Measurements from ENCODE around the gene SERPINA10. TPM values are rescaled to one million over a fixed set of nuclear protein-coding genes. Genes with fewer than 3 reads are reported as not detected.

Gene SERPINA10
- total and polyA plus RNA-seq, 12 donors = 0.13 TPM; not detected in 11

DNA sequence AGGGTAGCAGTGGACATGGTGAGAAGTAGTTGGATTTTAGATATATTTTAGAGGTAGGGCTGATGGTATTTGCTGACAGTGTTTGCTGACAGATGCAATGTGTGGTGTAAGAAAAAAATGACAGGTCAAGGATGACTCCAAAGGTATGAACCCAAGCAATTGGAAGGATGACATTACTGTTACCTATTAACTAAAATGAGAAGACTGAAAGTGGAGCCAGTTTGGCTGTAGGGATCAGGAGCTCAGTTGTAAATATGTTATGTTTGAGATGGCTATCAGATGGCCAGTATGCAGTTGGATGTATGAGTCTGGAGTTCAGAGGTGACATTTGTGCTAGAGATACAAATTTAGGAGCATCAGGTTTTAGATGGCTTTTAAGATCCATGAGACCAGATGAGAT, 47.5 kb upstream of the SERPINA10 start:
- intact Hi-C loops (cut with DNase I) = no loop called here
- H3K4me1 ChIP-seq (replicated peaks in 1 of 2) = no peaks in the 10 kb centered on the region

DNA sequence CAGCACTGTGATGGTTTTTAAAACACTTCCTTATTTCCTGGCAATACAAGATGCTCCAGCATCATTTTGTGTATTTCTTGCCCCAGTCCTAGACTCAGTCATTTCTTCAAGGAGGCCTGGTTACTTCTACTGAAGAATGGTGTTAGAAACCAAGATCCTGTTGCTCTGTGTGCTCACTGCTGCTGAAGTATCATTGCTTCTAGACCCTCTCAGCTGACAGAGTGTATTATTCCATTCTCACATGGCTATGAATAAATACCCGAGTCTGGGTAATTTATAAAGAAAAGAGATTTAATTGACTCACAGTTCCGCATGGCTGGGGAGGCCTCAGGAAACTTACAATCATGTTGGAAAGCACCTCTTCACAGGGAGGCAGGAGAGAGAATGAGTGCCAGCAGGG, 45.0 kb upstream of the SERPINA10 start:
- 77 to 92% (median 83%) methylated on average over 2 of the region's 2 CpGs for WGBS, 4 donors
- TF ChIP-seq, protein P1, sequence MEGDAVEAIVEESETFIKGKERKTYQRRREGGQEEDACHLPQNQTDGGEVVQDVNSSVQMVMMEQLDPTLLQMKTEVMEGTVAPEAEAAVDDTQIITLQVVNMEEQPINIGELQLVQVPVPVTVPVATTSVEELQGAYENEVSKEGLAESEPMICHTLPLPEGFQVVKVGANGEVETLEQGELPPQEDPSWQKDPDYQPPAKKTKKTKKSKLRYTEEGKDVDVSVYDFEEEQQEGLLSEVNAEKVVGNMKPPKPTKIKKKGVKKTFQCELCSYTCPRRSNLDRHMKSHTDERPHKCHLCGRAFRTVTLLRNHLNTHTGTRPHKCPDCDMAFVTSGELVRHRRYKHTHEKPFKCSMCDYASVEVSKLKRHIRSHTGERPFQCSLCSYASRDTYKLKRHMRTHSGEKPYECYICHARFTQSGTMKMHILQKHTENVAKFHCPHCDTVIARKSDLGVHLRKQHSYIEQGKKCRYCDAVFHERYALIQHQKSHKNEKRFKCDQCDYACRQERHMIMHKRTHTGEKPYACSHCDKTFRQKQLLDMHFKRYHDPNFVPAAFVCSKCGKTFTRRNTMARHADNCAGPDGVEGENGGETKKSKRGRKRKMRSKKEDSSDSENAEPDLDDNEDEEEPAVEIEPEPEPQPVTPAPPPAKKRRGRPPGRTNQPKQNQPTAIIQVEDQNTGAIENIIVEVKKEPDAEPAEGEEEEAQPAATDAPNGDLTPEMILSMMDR (IDR thresholded peaks at IDR 0.05) = no peak
- TF ChIP-seq POLR2A (IDR thresholded peaks at IDR 0.05) = no peak
- no peak overlapping the region for H3K27ac ChIP-seq

More for the DNA sequence above, 47.5 kb upstream of the SERPINA10 start:
- Histone ChIP-seq H3K4me3 (no peak overlapping the region), H3K36me3 (replicated peaks in 1 of 2) (no peaks in the 10 kb centered on the region), H3K27ac (no peak overlapping the region), H3K9me3 (replicated peaks in 1 of 3) (no peaks in the 10 kb centered on the region), H3K27me3 (no peaks in the 10 kb centered on the region)
- DNase-seq = no peak
- TF ChIP-seq, protein P1 (IDR thresholded peaks at IDR 0.05) = no peak
- TF ChIP-seq POLR2A (IDR thresholded peaks at IDR 0.05) = no peak

DNA sequence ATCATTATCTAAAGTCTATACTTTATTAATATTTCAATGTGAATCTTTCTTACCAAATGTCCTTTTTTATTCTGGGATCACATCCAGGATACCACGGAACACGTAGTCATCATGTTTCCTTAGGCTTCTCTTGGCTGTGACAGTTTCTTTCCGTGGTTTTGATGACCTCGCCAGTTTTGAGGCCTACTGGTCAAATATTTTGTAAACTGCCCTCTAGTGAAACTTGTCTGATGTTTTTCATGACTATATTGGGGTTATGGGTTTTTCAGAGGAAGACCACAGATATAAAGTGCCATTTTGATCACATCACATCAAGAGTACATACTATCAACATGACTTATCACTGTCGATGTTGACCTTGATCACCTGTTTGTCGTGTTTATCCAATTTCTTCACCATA, 44.2 kb upstream of the SERPINA10 start:
- Histone ChIP-seq H3K36me3 (replicated peaks in 1 of 2) (no peaks in the 10 kb centered on the region), H3K9me3 (replicated peaks in 1 of 3) (no peaks in the 10 kb centered on the region), H3K27me3 (no peaks in the 10 kb centered on the region), H3K27ac (no peak overlapping the region), H3K4me3 (no peak overlapping the region), H3K4me1 (replicated peaks in 1 of 2) (no peaks in the 10 kb centered on the region)
- intact Hi-C loops (cut with DNase I) = no loop called here
- DNase-seq = no peak
- no peak for TF ChIP-seq POLR2A (IDR thresholded peaks at IDR 0.05)
- TF ChIP-seq, protein P1 (IDR thresholded peaks at IDR 0.05) = no peak
- WGBS, 4 donors = 69 to 78% (median 74%) methylated on average over 6 of the region's 6 CpGs

More for the DNA sequence above, 45.0 kb upstream of the SERPINA10 start:
- Histone ChIP-seq H3K27me3 (no peaks in the 10 kb centered on the region), H3K4me1 (replicated peaks in 1 of 2) (no peaks in the 10 kb centered on the region), H3K36me3 (replicated peaks in 1 of 2) (no peaks in the 10 kb centered on the region), H3K4me3 (no peak overlapping the region), H3K9me3 (replicated peaks in 1 of 3) (no peaks in the 10 kb centered on the region)
- no peak for DNase-seq
- intact Hi-C loops (cut with DNase I) = no loop called here

DNA sequence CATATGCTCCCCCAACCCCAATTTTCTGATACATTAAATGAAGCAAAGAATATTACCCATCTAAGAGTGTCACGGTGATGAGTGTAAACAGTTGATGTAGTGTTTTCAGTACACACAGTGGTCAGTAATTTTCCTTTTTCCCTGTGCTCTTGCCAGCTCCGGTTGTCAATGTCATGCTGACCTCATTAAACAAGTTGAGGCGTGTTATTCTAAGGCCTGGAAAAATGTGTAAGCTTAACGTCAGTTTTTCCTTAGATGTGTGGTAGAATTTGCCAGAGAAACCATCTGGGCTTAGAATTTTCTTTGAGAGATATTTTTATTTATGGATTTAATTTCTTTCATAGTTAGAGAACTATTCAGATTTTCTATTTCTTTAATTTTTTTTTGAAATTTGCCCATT, 41.8 kb upstream of the SERPINA10 start:
- H3K9me3 ChIP-seq (replicated peaks in 1 of 3) = no peaks in the 10 kb centered on the region
- 33 to 40% (median 39%) methylated on average over 4 of the region's 4 CpGs for whole genome bisulfite sequencing, 4 donors
- no peaks in the 10 kb centered on the region for H3K27me3 ChIP-seq
- no peak overlapping the region for H3K4me3 ChIP-seq
- no peaks in the 10 kb centered on the region for H3K4me1 ChIP-seq (replicated peaks in 1 of 2)
- TF ChIP-seq, protein P1 (IDR thresholded peaks at IDR 0.05) = no peak
- no peak for TF ChIP-seq POLR2A (IDR thresholded peaks at IDR 0.05)
- DNase-seq = no peak
- H3K36me3 ChIP-seq (replicated peaks in 1 of 2) = no peaks in the 10 kb centered on the region
- intact Hi-C loops (cut with DNase I) = no loop called here
- H3K27ac ChIP-seq = no peak overlapping the region
